Sigmoid colon (tissue), 7 donors: ENCODE data around the gene FIBCD1. TPM values are rescaled to one million over a fixed set of nuclear protein-coding genes. Genes with fewer than 3 reads are reported as not detected.

Source experiments
- DNase-seq: peaks from one replicate; pipeline ENCODE4 v3.0.0-alpha.2; 2019
- H3K27ac ChIP-seq, 4 donors: fragments of 200-600 bp; sonication (generic); one replicate each; pipeline ENCODE4 v1.5.1; 2016 to 2019; ENCODE audit warnings: mild to moderate bottlenecking in 1 of 4
- H3K27me3 ChIP-seq, 3 donors: fragments of 200-600 bp; sonication (generic); one replicate each; pipeline ENCODE4 v1.5.1; 2019; ENCODE audit warnings: mild to moderate bottlenecking in 1 of 3
- H3K36me3 ChIP-seq, 4 donors: fragments of 200-600 bp; sonication (generic); one replicate each; pipeline ENCODE4 v1.5.1; 2016 to 2019
- H3K4me1 ChIP-seq, 4 donors: fragments of 200-600 bp; sonication (generic); one replicate each; pipeline ENCODE4 v1.5.1; 2017 to 2019
- H3K4me3 ChIP-seq, 4 donors: fragments of 200-600 bp; sonication (generic); one replicate each; pipeline ENCODE4 v1.5.1; 2017 to 2019; ENCODE audit warnings: mild to moderate bottlenecking in 2 of 4, moderate library complexity in 1 of 4
- H3K9me3 ChIP-seq, 4 donors: fragments of 200-600 bp in 3 of 4; sonication (generic) in 3 of 4; one replicate each; pipeline versions ENCODE4 v1.5.1 to v1.6.1; 2013 to 2019
- EP300 ChIP-seq, 4 donors: sonication (generic); formaldehyde crosslinking; IDR thresholded peaks; one replicate each; pipeline ENCODE4 v1.6.1; 2017; ENCODE audit warnings: antibody characterized with exemption in 4 of 4
- POLR2A ChIP-seq, 2 donors: fragments of 450-650 bp; IDR thresholded peaks; one replicate each; pipeline ENCODE4 v1.6.1; 2016; ENCODE audit warnings: antibody characterized with exemption in 2 of 2, mild to moderate bottlenecking in 2 of 2, moderate library complexity in 2 of 2
- POLR2AphosphoS5 ChIP-seq, 4 donors: sonication (generic); formaldehyde crosslinking; IDR thresholded peaks; one replicate each; pipeline ENCODE4 v1.6.1; 2017; ENCODE audit warnings: antibody characterized with exemption in 4 of 4
- WGBS, 2 donors: extraction: QIAGEN DNeasy Blood & Tissue Kit; methylation state at CpG; one replicate each; pipeline ENCODE4 v1.1.7; 2013; 5-methylcytosine and 5-hydroxymethylcytosine counted together
- intact Hi-C: fragments of 100-400 bp; cut with DNase I; formaldehyde crosslinking; loops from one replicate; pipeline ENCODE4 v1.15.1; 2023
- polyA plus RNA-seq, 3 donors: library from polyadenylated mRNA; stranded (reverse); fragments of 200-250 nt; gene quantifications; one replicate each; pipeline ENCODE4 v1.2.3, GENCODE V29; 2013
- total RNA-seq, 4 donors: library from RNA; depleted of rRNA; stranded (reverse); fragments of >200 nt; gene quantifications; one replicate each; pipeline ENCODE4 v1.1.0, GENCODE V29; 2016
- TF ChIP-seq, protein P1 (sequence below), 4 experiments: fragments of 450-650 bp in 3 of 4; fragments of 200-600 bp in 1 of 4; IDR thresholded peaks; one replicate each; pipeline ENCODE4 v1.5.1; 2016 to 2019; ENCODE audit warnings: antibody characterized with exemption in 4 of 4, mild to moderate bottlenecking in 3 of 4, moderate library complexity in 2 of 4
- donor health status: healthy with polysubstance abuse.
- donor health status: Bipolar disorder and iron deficiency.
- donor health status: healthy.

FIBCD1 gene
- total and polyA plus RNA-seq, 7 donors, result 0.36 to 11.9 (median 10.6) TPM; not detected in 3

DNA sequence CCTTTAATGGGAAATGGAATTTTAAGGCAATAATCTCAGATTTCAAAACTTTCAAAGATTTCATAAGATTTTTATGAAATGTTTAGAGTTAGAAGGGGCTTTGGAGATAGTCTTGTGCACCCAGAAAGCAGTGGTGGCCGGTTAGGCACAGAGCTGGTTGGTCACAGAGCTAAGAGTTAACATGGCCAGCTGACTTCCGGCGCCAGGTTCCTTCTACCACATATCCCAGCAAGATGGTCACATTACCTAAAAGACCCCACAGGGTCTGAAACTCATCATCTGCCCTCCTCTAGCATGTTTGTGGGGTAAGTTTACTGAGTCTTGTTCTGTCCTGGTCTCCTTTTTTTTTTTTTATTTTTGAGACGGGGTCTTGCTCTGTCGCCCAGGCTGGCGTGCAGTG is 61.7 kb downstream of the FIBCD1 start:
- DNase-seq, result no peak
- H3K9me3 ChIP-seq, result no peaks in the 10 kb centered on the region
- 94 to 95% methylated on average over 6 of the region's 6 CpGs for WGBS, 2 donors
- no peak overlapping the region for H3K4me3 ChIP-seq
- peaks cover 59 to 100% (median 74%) of the 10 kb centered on the region in 4 donors for H3K36me3 ChIP-seq
- H3K4me1 ChIP-seq, result peaks cover 0 to 20% (median 16%) of the 10 kb centered on the region in 4 donors
- H3K27ac ChIP-seq, result peak overlapping the region in 1 of 4 donors; percentile 13
- intact Hi-C loops, result no loop called here
- TF ChIP-seq POLR2AphosphoS5 (IDR thresholded peaks at IDR 0.05) (no peak), POLR2A (IDR thresholded peaks at IDR 0.05) (no peak), EP300 (IDR thresholded peaks at IDR 0.05) (no peak)
- TF ChIP-seq, protein P1, sequence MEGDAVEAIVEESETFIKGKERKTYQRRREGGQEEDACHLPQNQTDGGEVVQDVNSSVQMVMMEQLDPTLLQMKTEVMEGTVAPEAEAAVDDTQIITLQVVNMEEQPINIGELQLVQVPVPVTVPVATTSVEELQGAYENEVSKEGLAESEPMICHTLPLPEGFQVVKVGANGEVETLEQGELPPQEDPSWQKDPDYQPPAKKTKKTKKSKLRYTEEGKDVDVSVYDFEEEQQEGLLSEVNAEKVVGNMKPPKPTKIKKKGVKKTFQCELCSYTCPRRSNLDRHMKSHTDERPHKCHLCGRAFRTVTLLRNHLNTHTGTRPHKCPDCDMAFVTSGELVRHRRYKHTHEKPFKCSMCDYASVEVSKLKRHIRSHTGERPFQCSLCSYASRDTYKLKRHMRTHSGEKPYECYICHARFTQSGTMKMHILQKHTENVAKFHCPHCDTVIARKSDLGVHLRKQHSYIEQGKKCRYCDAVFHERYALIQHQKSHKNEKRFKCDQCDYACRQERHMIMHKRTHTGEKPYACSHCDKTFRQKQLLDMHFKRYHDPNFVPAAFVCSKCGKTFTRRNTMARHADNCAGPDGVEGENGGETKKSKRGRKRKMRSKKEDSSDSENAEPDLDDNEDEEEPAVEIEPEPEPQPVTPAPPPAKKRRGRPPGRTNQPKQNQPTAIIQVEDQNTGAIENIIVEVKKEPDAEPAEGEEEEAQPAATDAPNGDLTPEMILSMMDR (IDR thresholded peaks at IDR 0.05), result no peak
- H3K27me3 ChIP-seq, result no peaks in the 10 kb centered on the region

DNA sequence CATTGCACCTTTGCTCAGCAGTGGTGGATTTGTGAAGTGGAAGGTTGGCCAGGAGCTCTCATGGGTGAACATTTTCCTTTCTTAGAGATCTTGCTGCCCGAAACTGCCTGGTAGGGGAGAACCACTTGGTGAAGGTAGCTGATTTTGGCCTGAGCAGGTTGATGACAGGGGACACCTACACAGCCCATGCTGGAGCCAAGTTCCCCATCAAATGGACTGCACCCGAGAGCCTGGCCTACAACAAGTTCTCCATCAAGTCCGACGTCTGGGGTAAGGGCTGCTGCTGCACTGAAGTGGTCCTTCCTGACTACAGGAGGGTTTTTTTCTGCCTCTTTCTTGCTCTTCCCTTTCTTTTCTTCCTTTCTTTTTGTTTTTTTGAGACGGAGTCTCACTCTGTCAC is 64.3 kb downstream of the FIBCD1 start:
- H3K27ac ChIP-seq, result peak overlapping the region in 1 of 4 donors; percentile 64
- peaks cover 39 to 100% (median 62%) of the 10 kb centered on the region in 4 donors for H3K36me3 ChIP-seq
- H3K4me1 ChIP-seq, result peaks cover 0 to 45% (median 39%) of the 10 kb centered on the region in 4 donors
- H3K9me3 ChIP-seq, result no peaks in the 10 kb centered on the region
- intact Hi-C loops, result no loop called here
- 86 to 95% methylated on average over 5 of the region's 5 CpGs for WGBS, 2 donors
- no peaks in the 10 kb centered on the region for H3K27me3 ChIP-seq
- H3K4me3 ChIP-seq, result no peak overlapping the region
- DNase-seq, result no peak
- TF ChIP-seq EP300 (IDR thresholded peaks at IDR 0.05) (no peak), POLR2A (IDR thresholded peaks at IDR 0.05) (no peak), POLR2AphosphoS5 (IDR thresholded peaks at IDR 0.05) (no peak)
- TF ChIP-seq, protein P1 (IDR thresholded peaks at IDR 0.05), result no peak

DNA sequence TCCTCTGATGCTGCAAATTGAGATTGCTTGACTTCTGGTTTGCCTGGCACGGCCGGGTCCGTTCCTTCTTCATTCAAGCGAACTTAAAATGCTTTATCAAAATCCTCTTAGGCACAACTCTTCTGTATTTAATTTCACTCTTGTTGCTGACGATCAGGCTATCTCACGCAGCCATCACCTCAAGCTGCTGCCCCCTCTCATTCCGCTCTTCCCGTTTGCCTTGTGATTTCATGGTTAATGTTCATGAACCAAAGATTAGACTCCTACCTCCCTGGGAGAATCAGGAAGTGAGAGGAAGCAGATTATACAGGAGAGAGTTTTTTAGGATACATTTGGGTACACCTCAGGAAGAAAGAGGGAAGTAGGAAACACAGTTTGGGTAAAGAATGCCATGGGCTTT is 65.1 kb downstream of the FIBCD1 start:
- 83 to 92% methylated on average over 8 of the region's 8 CpGs for WGBS, 2 donors
- peak overlapping the region; percentile 59 to 73 (median 68) for H3K27ac ChIP-seq
- TF ChIP-seq, protein P1 (IDR thresholded peaks at IDR 0.05), result no peak
- TF ChIP-seq POLR2AphosphoS5 (IDR thresholded peaks at IDR 0.05) (no peak), EP300 (IDR thresholded peaks at IDR 0.05) (no peak), POLR2A (IDR thresholded peaks at IDR 0.05) (no peak)
- no peak overlapping the region for H3K4me3 ChIP-seq
- H3K27me3 ChIP-seq, result no peaks in the 10 kb centered on the region
- peaks cover 31 to 97% (median 54%) of the 10 kb centered on the region in 4 donors for H3K36me3 ChIP-seq
- peaks cover 0 to 53% (median 47%) of the 10 kb centered on the region in 4 donors for H3K4me1 ChIP-seq
- intact Hi-C loops, result no loop called here
- no peak for DNase-seq
- no peaks in the 10 kb centered on the region for H3K9me3 ChIP-seq

DNA sequence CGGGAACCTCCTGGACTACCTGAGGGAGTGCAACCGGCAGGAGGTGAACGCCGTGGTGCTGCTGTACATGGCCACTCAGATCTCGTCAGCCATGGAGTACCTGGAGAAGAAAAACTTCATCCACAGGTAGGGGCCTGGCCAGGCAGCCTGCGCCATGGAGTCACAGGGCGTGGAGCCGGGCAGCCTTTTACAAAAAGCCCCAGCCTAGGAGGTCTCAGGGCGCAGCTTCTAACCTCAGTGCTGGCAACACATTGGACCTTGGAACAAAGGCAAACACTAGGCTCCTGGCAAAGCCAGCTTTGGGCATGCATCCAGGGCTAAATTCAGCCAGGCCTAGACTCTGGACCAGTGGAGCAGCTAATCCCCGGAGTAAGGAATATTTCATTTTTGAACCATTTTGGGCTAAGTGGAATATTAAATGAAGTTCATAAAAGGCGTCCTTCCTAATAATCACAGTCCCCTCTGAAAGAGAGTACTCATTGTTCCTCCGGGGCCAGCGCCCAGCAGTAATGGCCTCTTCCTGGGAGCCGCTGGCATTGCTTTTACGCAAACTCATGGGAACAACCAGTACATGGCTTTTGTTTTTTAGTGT is 66.0 kb downstream of the FIBCD1 start:
- Histone ChIP-seq H3K4me3 (no peak overlapping the region), H3K36me3 (peaks cover 22 to 95% (median 44%) of the 10 kb centered on the region in 4 donors), H3K27ac (peak overlapping the region; percentile 59 to 73 (median 68)), H3K27me3 (no peaks in the 10 kb centered on the region), H3K4me1 (peaks cover 0 to 61% (median 57%) of the 10 kb centered on the region in 4 donors), H3K9me3 (no peaks in the 10 kb centered on the region)
- DNase-seq, result peak; percentile 85
- TF ChIP-seq POLR2AphosphoS5 (IDR thresholded peaks at IDR 0.05), result peak in 3 of 4 donors; percentile 23 to 46 (median 38)
- no peak for TF ChIP-seq EP300 (IDR thresholded peaks at IDR 0.05)
- 24 to 69% methylated on average over 15 of the region's 15 CpGs for WGBS, 2 donors
- intact Hi-C loops, result no loop called here

DNA sequence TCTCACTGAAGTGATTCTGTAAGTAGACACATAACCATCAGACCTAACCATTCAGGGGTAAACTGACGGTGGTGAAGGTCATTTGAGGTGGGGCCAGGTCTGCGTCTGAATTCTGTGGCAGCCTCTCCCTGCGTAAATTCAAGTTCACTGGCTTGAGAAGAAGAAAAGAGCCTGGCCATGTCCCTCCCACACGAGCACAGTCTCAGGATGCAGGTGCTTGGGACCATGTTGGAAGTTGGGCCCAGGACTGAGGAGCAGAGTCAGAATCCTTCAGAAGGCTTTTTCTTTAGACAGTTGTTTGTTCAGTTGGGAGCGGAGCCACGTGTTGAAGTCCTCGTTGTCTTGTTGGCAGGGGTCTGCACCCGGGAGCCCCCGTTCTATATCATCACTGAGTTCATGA is 66.5 kb downstream of the FIBCD1 start:
- TF ChIP-seq POLR2A (IDR thresholded peaks at IDR 0.05) (no peak), POLR2AphosphoS5 (IDR thresholded peaks at IDR 0.05) (no peak), EP300 (IDR thresholded peaks at IDR 0.05) (no peak)
- TF ChIP-seq, protein P1 (IDR thresholded peaks at IDR 0.05), result no peak
- Histone ChIP-seq H3K27me3 (no peaks in the 10 kb centered on the region), H3K27ac (peak overlapping the region; percentile 59 to 73 (median 68)), H3K9me3 (no peaks in the 10 kb centered on the region), H3K4me1 (peaks cover 0 to 66% (median 62%) of the 10 kb centered on the region in 4 donors), H3K36me3 (peaks cover 21 to 95% (median 42%) of the 10 kb centered on the region in 4 donors), H3K4me3 (no peak overlapping the region)
- no peak for DNase-seq
- intact Hi-C loops, result no loop called here
- WGBS, 2 donors, result 32 to 77% methylated on average over 9 of the region's 9 CpGs
